HG03575 (cell line): ENCODE measurements around the gene CPNE5.

ENCODE experiments used
- ATAC-seq: cut with Tn5 transposase; IDR thresholded peaks from one replicate; pipeline ENCODE4 v1.9.1; 2021; ENCODE audit not compliant: unreplicated experiment, insufficient number of reproducible peaks, low FRiP score; ENCODE audit errors: extremely low read depth

CPNE5 gene

DNA sequence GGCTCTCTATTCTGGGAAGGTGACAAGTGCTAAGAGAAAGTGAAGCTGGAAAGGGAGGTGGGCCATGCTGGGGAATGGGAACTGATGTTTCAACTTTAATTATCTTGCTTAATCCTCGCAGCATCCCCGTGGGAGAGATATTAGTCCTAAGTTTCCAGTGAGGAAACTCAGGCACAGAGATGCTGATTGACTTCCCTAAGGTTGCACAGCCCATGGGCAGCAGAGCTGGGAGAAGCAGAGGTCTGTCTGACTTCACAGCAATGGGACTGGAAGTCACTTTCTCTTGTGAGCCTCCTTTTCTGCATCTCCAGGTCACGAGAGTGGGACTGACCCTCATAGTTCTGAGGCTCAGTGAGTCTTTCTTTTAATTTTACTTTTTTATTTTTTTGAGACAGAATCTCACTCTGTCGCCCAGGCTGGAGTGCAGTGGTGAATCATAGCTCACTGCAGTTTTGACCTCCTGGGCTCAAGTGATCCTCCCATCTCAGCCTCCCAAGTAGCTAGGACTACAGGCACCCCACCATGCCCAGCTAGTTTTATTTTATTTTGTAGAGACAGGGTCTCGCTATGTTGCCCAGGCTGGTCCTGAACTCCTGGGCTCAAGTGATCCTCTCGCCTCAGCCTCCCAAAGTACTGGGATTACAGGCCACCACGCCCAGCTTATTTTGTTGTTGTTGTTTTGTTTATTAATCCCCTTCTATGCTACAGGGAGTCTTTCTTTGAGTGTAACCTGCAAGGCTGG, 139.0 kb downstream of the CPNE5 start:
- ATAC-seq = no peak

GRCh38 chr6:36699348-36699747, 139.9 kb downstream of the CPNE5 start:
- no peak for ATAC-seq

DNA sequence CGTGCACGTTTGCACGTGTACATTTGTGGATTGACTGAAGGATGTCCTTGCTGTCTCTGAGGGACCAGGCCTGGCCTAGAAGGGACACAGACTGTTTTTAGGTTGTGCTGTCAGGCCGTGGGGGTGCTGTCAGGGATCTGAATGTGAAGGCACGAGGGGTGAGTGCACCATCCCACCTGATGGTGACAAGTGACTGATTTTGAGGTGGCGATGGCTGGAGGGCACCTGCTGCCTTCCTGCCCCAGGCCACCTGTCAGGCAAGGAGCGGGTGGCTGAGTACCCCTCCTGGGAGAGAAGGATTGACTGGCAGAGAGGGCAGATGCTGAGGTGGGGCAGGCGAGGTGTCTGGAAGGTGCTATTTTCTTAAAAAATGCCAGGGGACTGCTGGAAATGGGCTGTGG, 140.4 kb downstream of the CPNE5 start:
- no peak for ATAC-seq

DNA sequence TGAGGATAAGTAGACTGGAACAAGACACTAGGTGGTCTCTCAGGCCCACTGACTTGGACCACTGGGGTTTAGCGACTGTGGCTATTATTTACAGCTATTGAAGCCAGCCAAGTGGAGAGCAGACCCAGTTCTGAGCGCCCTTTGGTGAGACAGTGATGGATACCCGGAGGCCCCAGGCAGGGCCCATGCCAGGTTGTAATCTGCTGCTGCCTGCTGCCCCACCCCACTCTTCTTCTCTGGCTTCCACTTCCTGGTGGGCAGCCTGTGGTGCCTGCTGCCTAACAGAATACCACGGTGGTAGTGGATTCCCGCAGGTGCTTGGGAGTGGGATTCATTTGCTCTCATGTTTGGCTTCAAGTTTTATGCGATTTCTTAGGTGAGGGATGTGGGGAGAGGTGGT, 141.0 kb downstream of the CPNE5 start:
- no peak for ATAC-seq

DNA sequence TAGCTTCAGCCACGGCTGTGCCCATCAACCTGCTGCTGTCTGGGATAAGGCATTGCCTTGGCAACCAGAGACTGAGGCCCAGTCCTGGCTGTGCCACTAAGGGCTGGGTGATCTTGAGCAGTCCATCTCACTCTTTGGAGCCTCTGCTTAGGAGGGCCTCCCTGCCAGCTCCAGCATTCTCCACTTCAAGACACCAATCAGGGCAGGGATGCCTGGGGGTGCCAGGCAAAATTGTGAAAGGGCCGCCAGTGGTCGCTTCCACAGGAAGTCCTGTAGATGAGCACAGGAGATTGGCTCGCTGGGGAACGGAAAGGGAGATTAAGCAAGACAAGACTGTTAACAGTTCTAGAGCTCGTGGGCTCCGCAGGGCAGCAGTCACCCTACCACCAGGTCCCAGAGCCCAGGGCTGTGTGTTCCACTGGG, 141.8 kb downstream of the CPNE5 start, which contains the start of gene RAB44:
Gene RAB44, plus strand, starts transcription at position 346 of the 423 bp plus-strand sequence. CDS start 6,410 bp downstream, outside the sequence.
- no peak for ATAC-seq

GRCh38 chr6:36695414-36695813, 143.8 kb downstream of the CPNE5 start:
- ATAC-seq = no peak

DNA sequence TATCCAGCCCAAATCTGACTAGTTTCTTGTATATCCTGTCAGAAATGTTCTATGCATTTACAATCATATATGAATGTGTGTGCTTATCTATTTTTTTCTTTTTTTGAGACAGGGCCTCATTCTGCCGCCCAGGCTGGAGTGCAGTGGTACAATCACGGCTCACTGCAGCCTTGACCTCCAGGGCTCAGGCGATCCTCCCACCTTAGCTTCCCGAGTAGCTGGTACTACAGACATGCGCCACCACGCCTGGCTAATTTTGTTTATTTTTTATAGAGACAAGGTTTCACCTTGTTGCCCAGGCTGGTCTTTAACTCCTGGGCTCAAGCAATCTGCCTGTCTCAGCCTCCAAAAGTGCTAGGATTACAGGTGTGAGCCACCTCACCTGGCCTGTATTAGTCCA, 144.6 kb downstream of the CPNE5 start:
- no peak for ATAC-seq

- no peak for ATAC-seq
Measured at GRCh38 chr6:36692861-36693702, 146.2 kb downstream of the CPNE5 start.

GRCh38 chr6:36692220-36692619, 147.0 kb downstream of the CPNE5 start:
- ATAC-seq = no peak

- no peak for ATAC-seq
Measured at GRCh38 chr6:36691612-36692011, 147.6 kb downstream of the CPNE5 start.

DNA sequence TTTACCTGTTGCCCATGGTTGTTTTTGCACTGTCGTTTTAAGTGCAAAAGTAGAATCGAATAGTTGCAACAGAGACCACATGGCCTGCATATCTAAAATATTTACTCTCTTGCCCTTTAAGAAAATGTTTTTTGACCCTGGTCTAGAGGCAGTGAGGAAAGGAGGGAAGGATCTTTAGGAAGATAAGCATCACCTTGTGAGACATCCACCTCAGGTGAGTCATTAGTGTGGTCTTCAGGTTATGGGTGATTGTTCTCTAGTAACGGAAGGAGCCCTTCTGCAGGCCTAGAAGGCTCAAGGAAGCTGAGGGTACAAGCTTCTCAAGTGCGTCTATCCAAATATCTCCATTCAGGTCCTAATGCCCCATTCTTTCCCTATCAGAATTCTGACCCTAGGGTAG, 148.2 kb downstream of the CPNE5 start:
- ATAC-seq = no peak
